Tibial nerve (tissue), 4 donors: ENCODE data around the gene TINAG. TPM values are rescaled to one million over a fixed set of nuclear protein-coding genes. Genes with fewer than 3 reads are reported as not detected.

Source experiments
- DNase-seq, 2 donors: peaks; one replicate each; pipeline ENCODE4 v3.0.0-alpha.2; 2019; ENCODE audit warnings: low spot score in 2 of 2
- H3K27ac ChIP-seq, 4 donors: fragments of 200-600 bp; sonication (generic) in 3 of 4; one replicate each; pipeline ENCODE4 v1.5.1; 2017 to 2019; ENCODE audit warnings: mild to moderate bottlenecking in 1 of 4
- H3K27me3 ChIP-seq, 2 donors: fragments of 200-600 bp; sonication (generic) in 1 of 2; one replicate each; pipeline versions ENCODE4 v1.5.1 to v1.6.0; 2017 to 2019
- H3K36me3 ChIP-seq, 3 donors: fragments of 200-600 bp; sonication (generic); one replicate each; pipeline ENCODE4 v1.5.1; 2018 to 2019
- H3K4me1 ChIP-seq, 4 donors: fragments of 200-600 bp; sonication (generic) in 3 of 4; one replicate each; pipeline ENCODE4 v1.5.1; 2017 to 2019
- H3K4me3 ChIP-seq, 4 donors: fragments of 200-600 bp; sonication (generic) in 3 of 4; one replicate each; pipeline ENCODE4 v1.5.1; 2017 to 2019; ENCODE audit warnings: mild to moderate bottlenecking in 1 of 4, moderate library complexity in 1 of 4
- H3K9me3 ChIP-seq, 4 donors: fragments of 200-600 bp; sonication (generic) in 3 of 4; one replicate each; pipeline ENCODE4 v1.5.1; 2017 to 2019
- EP300 ChIP-seq, 2 donors: sonication (generic); formaldehyde crosslinking; IDR thresholded peaks; one replicate each; pipeline ENCODE4 v1.6.1; 2017; ENCODE audit warnings: antibody characterized with exemption in 2 of 2, mild to moderate bottlenecking in 1 of 2
- POLR2A ChIP-seq, 2 donors: fragments of 450-650 bp; IDR thresholded peaks; one replicate each; pipeline ENCODE4 v1.6.1; 2017; ENCODE audit warnings: antibody characterized with exemption in 2 of 2, mild to moderate bottlenecking in 2 of 2, moderate library complexity in 2 of 2
- WGBS, 2 donors: methylation state at CpG; one replicate each; pipeline ENCODE4 v1.1.5; 2018; 5-methylcytosine and 5-hydroxymethylcytosine counted together
- total RNA-seq, 4 donors: library from RNA; depleted of rRNA; stranded (reverse); fragments of >200 nt; gene quantifications; one replicate each; pipeline ENCODE4 v1.1.0, GENCODE V29; 2016
- TF ChIP-seq, protein P1 (sequence below), 5 experiments: fragments of 200-600 bp in 3 of 5; fragments of 450-650 bp in 2 of 5; sonication (generic) in 3 of 5; IDR thresholded peaks; one replicate each; pipeline ENCODE4 v1.5.1; 2016 to 2019; ENCODE audit warnings: antibody characterized with exemption in 5 of 5, mild to moderate bottlenecking in 3 of 5, moderate library complexity in 2 of 5

TINAG gene
- total RNA-seq, 4 donors from 2014 or later, result 0.22 TPM; not detected in 3

DNA sequence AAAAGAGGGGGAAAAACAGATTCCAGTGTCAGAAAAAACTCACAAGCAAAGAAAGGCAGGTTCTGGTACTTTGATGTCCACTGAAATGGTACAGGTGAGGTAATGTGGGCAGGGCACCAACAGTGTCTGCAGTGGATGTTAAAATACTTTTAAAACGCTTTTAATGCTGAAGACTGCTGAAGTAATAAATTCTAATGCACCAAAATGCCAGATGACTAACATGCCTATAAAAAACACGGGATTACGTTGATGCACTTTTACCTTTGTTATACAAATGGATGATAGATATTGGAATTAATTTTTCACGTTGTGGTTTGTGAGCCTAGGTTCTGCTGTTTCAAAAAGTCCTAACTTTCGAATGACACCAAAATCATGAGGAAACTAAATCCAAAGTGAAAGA is 83.3 kb downstream of the TINAG start:
- WGBS, 2 donors, result 81 to 89% methylated on average over 5 of the region's 5 CpGs
- H3K36me3 ChIP-seq, result no peaks in the 10 kb centered on the region
- TF ChIP-seq EP300 (IDR thresholded peaks at IDR 0.05) (no peak), POLR2A (IDR thresholded peaks at IDR 0.05) (no peak)
- TF ChIP-seq, protein P1, sequence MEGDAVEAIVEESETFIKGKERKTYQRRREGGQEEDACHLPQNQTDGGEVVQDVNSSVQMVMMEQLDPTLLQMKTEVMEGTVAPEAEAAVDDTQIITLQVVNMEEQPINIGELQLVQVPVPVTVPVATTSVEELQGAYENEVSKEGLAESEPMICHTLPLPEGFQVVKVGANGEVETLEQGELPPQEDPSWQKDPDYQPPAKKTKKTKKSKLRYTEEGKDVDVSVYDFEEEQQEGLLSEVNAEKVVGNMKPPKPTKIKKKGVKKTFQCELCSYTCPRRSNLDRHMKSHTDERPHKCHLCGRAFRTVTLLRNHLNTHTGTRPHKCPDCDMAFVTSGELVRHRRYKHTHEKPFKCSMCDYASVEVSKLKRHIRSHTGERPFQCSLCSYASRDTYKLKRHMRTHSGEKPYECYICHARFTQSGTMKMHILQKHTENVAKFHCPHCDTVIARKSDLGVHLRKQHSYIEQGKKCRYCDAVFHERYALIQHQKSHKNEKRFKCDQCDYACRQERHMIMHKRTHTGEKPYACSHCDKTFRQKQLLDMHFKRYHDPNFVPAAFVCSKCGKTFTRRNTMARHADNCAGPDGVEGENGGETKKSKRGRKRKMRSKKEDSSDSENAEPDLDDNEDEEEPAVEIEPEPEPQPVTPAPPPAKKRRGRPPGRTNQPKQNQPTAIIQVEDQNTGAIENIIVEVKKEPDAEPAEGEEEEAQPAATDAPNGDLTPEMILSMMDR (IDR thresholded peaks at IDR 0.05), result no peak
- no peaks in the 10 kb centered on the region for H3K4me1 ChIP-seq
- no peak overlapping the region for H3K4me3 ChIP-seq
- H3K27ac ChIP-seq, result no peak overlapping the region
- H3K27me3 ChIP-seq, result no peaks in the 10 kb centered on the region
- no peaks in the 10 kb centered on the region for H3K9me3 ChIP-seq
- no peak for DNase-seq

DNA sequence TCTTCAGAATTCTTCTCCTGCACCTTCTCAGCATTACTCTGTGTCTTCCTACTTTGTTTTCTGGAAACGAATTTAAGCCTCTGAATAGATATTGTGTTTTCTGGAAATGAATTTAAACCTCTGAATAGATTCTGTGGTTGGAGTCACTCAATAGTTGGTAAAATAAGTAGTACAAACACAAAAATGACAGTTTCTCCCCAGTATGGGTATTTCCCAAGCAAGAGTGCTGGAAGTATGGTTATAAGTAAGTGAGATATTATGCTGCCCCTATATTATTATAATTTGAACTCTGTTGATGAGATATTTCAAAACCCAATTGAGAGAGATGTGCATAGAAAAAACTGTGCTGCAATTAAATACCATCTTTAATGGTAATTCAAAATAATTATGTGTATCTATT is 94.9 kb downstream of the TINAG start:
- no peak overlapping the region for H3K4me3 ChIP-seq
- H3K9me3 ChIP-seq, result peaks cover 0 to 4% (median 0%) of the 10 kb centered on the region in 4 donors
- no peaks in the 10 kb centered on the region for H3K36me3 ChIP-seq
- TF ChIP-seq POLR2A (IDR thresholded peaks at IDR 0.05) (no peak), EP300 (IDR thresholded peaks at IDR 0.05) (no peak)
- TF ChIP-seq, protein P1 (IDR thresholded peaks at IDR 0.05), result no peak
- H3K27ac ChIP-seq, result no peak overlapping the region
- no peak for DNase-seq
- 71 to 72% methylated on average over 1 of the region's 1 CpG for WGBS, 2 donors
- no peaks in the 10 kb centered on the region for H3K4me1 ChIP-seq
- H3K27me3 ChIP-seq, result no peaks in the 10 kb centered on the region

DNA sequence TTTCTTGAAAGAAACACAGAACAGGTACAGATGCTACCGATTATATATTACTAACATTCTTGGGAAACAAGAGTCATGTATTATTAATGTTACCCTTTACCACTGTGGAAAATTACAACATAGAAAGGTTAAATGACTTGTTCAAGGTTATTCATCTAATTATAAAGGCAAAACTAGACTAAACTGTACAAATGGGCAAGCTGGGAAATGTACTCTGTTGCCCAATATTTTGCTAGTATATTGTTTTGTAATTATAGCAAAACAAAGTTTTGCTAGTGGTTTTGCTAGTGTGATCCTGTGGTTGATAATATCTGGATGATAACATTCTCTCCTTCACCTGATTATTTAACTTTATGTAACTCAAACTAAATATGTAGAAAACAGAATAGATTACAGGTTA is 96.5 kb downstream of the TINAG start:
- H3K4me3 ChIP-seq, result no peak overlapping the region
- H3K9me3 ChIP-seq, result peaks cover 0 to 4% (median 0%) of the 10 kb centered on the region in 4 donors
- H3K27me3 ChIP-seq, result no peaks in the 10 kb centered on the region
- no peaks in the 10 kb centered on the region for H3K36me3 ChIP-seq
- no peak for DNase-seq
- 90 to 91% methylated on average over 1 of the region's 1 CpG for WGBS, 2 donors
- no peak overlapping the region for H3K27ac ChIP-seq
- no peaks in the 10 kb centered on the region for H3K4me1 ChIP-seq
- TF ChIP-seq, protein P1 (IDR thresholded peaks at IDR 0.05), result no peak
- TF ChIP-seq POLR2A (IDR thresholded peaks at IDR 0.05) (no peak), EP300 (IDR thresholded peaks at IDR 0.05) (no peak)

DNA sequence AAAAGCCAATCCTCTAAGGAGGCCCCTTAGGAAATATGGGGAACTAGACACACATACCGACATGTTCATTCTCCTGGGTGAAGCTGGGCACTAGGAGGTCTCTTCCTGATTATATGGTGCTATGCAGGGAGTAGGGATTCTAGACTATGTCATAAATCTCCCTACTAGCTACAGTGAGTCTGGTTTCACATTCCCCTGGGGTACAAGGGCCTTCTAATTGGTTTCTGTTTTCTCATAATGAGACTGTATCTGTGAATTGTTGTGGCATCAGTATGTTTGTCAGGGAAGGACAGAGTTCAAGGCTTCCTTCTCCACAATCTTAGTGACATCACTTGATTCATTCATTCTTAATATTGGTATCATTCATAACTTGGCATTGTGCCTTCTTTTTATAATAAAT is 103.5 kb downstream of the TINAG start:
- TF ChIP-seq, protein P1 (IDR thresholded peaks at IDR 0.05), result no peak
- TF ChIP-seq POLR2A (IDR thresholded peaks at IDR 0.05) (no peak), EP300 (IDR thresholded peaks at IDR 0.05) (no peak)
- Histone ChIP-seq H3K4me3 (no peak overlapping the region), H3K27me3 (no peaks in the 10 kb centered on the region), H3K27ac (no peak overlapping the region), H3K36me3 (no peaks in the 10 kb centered on the region), H3K9me3 (peaks cover 0 to 2% (median 0%) of the 10 kb centered on the region in 4 donors), H3K4me1 (no peaks in the 10 kb centered on the region)
- DNase-seq, result no peak
- WGBS, 2 donors, result 87% methylated on average over 1 of the region's 1 CpG; no CpG with 5 or more reads in 1 of the 2 donors

DNA sequence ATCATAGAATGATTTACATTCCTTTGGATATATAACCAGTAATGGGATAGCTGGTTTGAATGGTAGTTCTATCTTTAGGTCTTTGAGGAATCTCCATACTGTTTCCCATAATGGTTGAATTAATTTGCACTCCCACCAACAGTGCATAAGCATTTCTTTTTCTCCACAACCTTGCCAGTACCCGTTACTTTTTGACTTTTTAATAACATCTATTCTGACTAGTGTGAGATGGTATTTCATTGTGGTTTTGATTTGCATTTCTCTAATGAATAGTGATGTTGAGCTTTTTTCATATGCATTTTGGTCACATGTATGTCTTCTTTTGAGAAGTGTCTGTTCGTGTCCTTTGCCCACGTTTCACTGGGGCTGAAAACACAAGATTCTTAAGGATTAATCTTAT is 107.3 kb downstream of the TINAG start:
- H3K27ac ChIP-seq, result no peak overlapping the region
- no peaks in the 10 kb centered on the region for H3K36me3 ChIP-seq
- TF ChIP-seq POLR2A (IDR thresholded peaks at IDR 0.05) (no peak), EP300 (IDR thresholded peaks at IDR 0.05) (no peak)
- TF ChIP-seq, protein P1 (IDR thresholded peaks at IDR 0.05), result no peak
- no peak overlapping the region for H3K4me3 ChIP-seq
- H3K9me3 ChIP-seq, result no peaks in the 10 kb centered on the region
- no peaks in the 10 kb centered on the region for H3K27me3 ChIP-seq
- no peaks in the 10 kb centered on the region for H3K4me1 ChIP-seq
- 67 to 68% methylated on average over 3 of the region's 3 CpGs for WGBS, 2 donors
- no peak for DNase-seq
